IMR-90 (cell line): Measurements from ENCODE around the gene SPNS2. TPM values are rescaled to one million over a fixed set of nuclear protein-coding genes. Genes with fewer than 3 reads are reported as not detected.

Experiments used
- ATAC-seq: fragments of 200-7000 bp; cut with Tn5 transposase; 2 replicates; pipeline ENCODE4 v1.9.1; 2020; ENCODE audit warnings: low read depth, mild to moderate bottlenecking, moderate library complexity
- BruUV-seq: library from RNA; stranded (reverse); fragments of 400-500 nt; replicated peaks from 2 replicates; lab custom pipeline; 2021; lab: Mats Ljungman, UMichigan
- CTCF ChIA-PET: fragments of 300-600 bp; formaldehyde crosslinking; extraction: SDS; loops from one replicate; lab custom pipeline; 2021; ENCODE audit warnings: antibody characterized with exemption; lab: Yijun Ruan, JAX
- POLR2A ChIA-PET: fragments of 300-600 bp; sonication (Branson Sonifier 250); formaldehyde crosslinking; loops from one replicate; lab custom pipeline; 2022; ENCODE audit warnings: antibody characterized with exemption; ENCODE audit not compliant: unreplicated experiment; lab: Charles Lee
- DNase-seq: peaks from one replicate; pipeline ENCODE4 v3.0.0; 2013
- H2AFZ ChIP-seq: replicated peaks from 2 replicates; pipeline ENCODE3; 2013; ENCODE audit warnings: low read length, mild to moderate bottlenecking; ENCODE audit not compliant: poor library complexity
- H2AK5ac ChIP-seq: 2 replicates; pipeline ENCODE4 v1.6.1; 2013; ENCODE audit warnings: low read depth, low read length, inconsistent platforms
- H2AK9ac ChIP-seq: replicated peaks from 2 replicates; pipeline ENCODE3; 2013; ENCODE audit warnings: mild to moderate bottlenecking, low read depth, low read length, moderate library complexity; ENCODE audit not compliant: poor library complexity
- H2BK120ac ChIP-seq: 2 replicates; pipeline ENCODE4 v1.6.1; 2013; ENCODE audit warnings: low read depth, low read length, inconsistent platforms
- H2BK15ac ChIP-seq: 3 replicates; pipeline ENCODE4 v1.6.1; 2013; ENCODE audit warnings: low read depth, low read length, inconsistent platforms
- H2BK20ac ChIP-seq: 2 replicates; pipeline ENCODE4 v1.6.1; 2013; ENCODE audit warnings: low read depth, mild to moderate bottlenecking, inconsistent platforms, low read length, moderate library complexity
- H2BK5ac ChIP-seq: 2 replicates; pipeline ENCODE4 v1.6.1; 2013; ENCODE audit warnings: mild to moderate bottlenecking, low read depth, low read length, inconsistent platforms; ENCODE audit not compliant: poor library complexity, severe bottlenecking
- H3K14ac ChIP-seq: replicated peaks from 2 replicates; pipeline ENCODE4 v1.6.1; 2013; ENCODE audit warnings: low read depth, low read length, inconsistent platforms
- H3K18ac ChIP-seq: 2 replicates; pipeline ENCODE4 v1.6.1; 2013; ENCODE audit warnings: low read depth, low read length, control low read depth
- H3K23ac ChIP-seq: 2 replicates; pipeline ENCODE4 v1.6.1; 2013; ENCODE audit warnings: low read depth, low read length, inconsistent platforms
- H3K27ac ChIP-seq: 2 replicates; pipeline ENCODE4 v1.5.1; 2013; ENCODE audit warnings: mild to moderate bottlenecking, control low read depth, low read length; ENCODE audit not compliant: insufficient read depth
- H3K27me3 ChIP-seq: 2 replicates; pipeline ENCODE4 v1.6.1; 2013; ENCODE audit warnings: low read length; ENCODE audit not compliant: control insufficient read depth, insufficient read depth
- H3K36me3 ChIP-seq: 2 replicates; pipeline ENCODE4 v1.6.1; 2013; ENCODE audit warnings: low read length, mixed read lengths; ENCODE audit not compliant: control insufficient read depth, insufficient read depth
- H3K4ac ChIP-seq: 2 replicates; pipeline ENCODE4 v1.6.1; 2013; ENCODE audit warnings: low read depth, low read length, inconsistent platforms
- H3K4me1 ChIP-seq: 2 replicates; pipeline ENCODE4 v1.6.1; 2013; ENCODE audit warnings: low read length, mixed read lengths; ENCODE audit not compliant: control insufficient read depth, insufficient read depth
- H3K4me2 ChIP-seq: 2 replicates; pipeline ENCODE4 v1.6.1; 2013; ENCODE audit warnings: low read depth, mild to moderate bottlenecking, control low read depth, low read length, moderate library complexity
- H3K4me3 ChIP-seq: 2 replicates; pipeline ENCODE4 v1.5.1; 2013; ENCODE audit warnings: low read depth, mild to moderate bottlenecking, control low read depth, low read length, moderate library complexity; ENCODE audit not compliant: insufficient read depth
- H3K56ac ChIP-seq: 2 replicates; pipeline ENCODE4 v1.6.1; 2013; ENCODE audit warnings: low read length, inconsistent platforms; ENCODE audit not compliant: insufficient read depth; ENCODE audit errors: extremely low read depth
- H3K79me1 ChIP-seq, 2 experiments: 2 replicates each; pipeline ENCODE4 v1.6.1; 2013; ENCODE audit warnings: low read length in 2 of 2, inconsistent platforms in 1 of 2, low read depth in 1 of 2
- H3K9ac ChIP-seq: 2 replicates; pipeline ENCODE4 v1.6.1; 2013; ENCODE audit warnings: low read depth, low read length, control low read depth
- H3K9me1 ChIP-seq: 2 replicates; pipeline ENCODE4 v1.6.1; 2013; ENCODE audit warnings: low read length, inconsistent platforms; ENCODE audit not compliant: insufficient read depth
- H3K9me3 ChIP-seq: 2 replicates; pipeline ENCODE4 v1.6.1; 2013; ENCODE audit warnings: low read length; ENCODE audit not compliant: control insufficient read depth, insufficient read depth
- H4K20me1 ChIP-seq: 2 replicates; pipeline ENCODE4 v1.6.1; 2013; ENCODE audit warnings: low read length, inconsistent platforms; ENCODE audit not compliant: insufficient read depth
- H4K5ac ChIP-seq: 2 replicates; pipeline ENCODE4 v1.6.1; 2013; ENCODE audit warnings: mild to moderate bottlenecking, low read depth, low read length, control low read depth
- H4K8ac ChIP-seq, 2 experiments: 2 replicates each; pipeline ENCODE4 v1.6.1; 2013; ENCODE audit warnings: low read depth in 2 of 2, low read length in 2 of 2, control low read depth in 1 of 2, inconsistent platforms in 1 of 2
- H4K91ac ChIP-seq: 2 replicates; pipeline ENCODE4 v1.6.1; 2013; ENCODE audit warnings: low read depth, low read length, inconsistent platforms; ENCODE audit not compliant: insufficient read depth
- BHLHE40 ChIP-seq: fragments of 150-350 bp; IDR thresholded peaks from 2 replicates; pipeline ENCODE4 v1.6.1; 2016; ENCODE audit warnings: mild to moderate bottlenecking, low read depth, low read length
- CTCF ChIP-seq: conservative IDR thresholded peaks from 2 replicates; pipeline ENCODE4 v1.5.1; 2012; ENCODE audit warnings: mild to moderate bottlenecking, low read depth, low read length, improper control_type of control experiment
- ELK1 ChIP-seq: fragments of 150-350 bp; IDR thresholded peaks from 2 replicates; pipeline ENCODE4 v1.6.1; 2016; ENCODE audit warnings: low read depth, mild to moderate bottlenecking, low read length, moderate library complexity, borderline replicate concordance
- NFE2L2 ChIP-seq: fragments of 150-350 bp; IDR thresholded peaks from 2 replicates; pipeline ENCODE4 v1.6.1; 2016; ENCODE audit warnings: low read depth, mild to moderate bottlenecking, low read length
- RFX5 ChIP-seq: IDR thresholded peaks from 2 replicates; pipeline ENCODE4 v1.8.0; 2012; ENCODE audit warnings: low read depth, mild to moderate bottlenecking, low read length, moderate library complexity
- SMC3 ChIP-seq: fragments of 150-350 bp; IDR thresholded peaks from 2 replicates; pipeline ENCODE4 v1.6.1; 2016; ENCODE audit warnings: low read depth, mild to moderate bottlenecking, antibody characterized with exemption, low read length, moderate library complexity
- WGBS, 2 experiments: methylation state at CpG; one replicate each; pipeline versions ENCODE4 v1.1.5 to v1.1.7; 2013; ENCODE audit warnings: missing lambda C conversion rate in 2 of 2; ENCODE audit not compliant: insufficient read length in 1 of 2; ENCODE audit errors: extremely low coverage in 2 of 2; 5-methylcytosine and 5-hydroxymethylcytosine counted together
- dilution Hi-C: fragments of 300-500 bp; cut with HindIII; formaldehyde crosslinking; loops from one replicate; pipeline ENCODE4 v1.14.3; 2018; ENCODE audit warnings: low sequenced_read_pairs; ENCODE audit not compliant: unreplicated experiment
- in situ Hi-C: fragments of 300-500 bp; cut with MboI; formaldehyde crosslinking; loops from 3 replicates; pipeline ENCODE4 v1.14.3; 2019; ENCODE audit warnings: low sequenced_read_pairs, inconsistent platforms, mixed read lengths
- intact Hi-C: fragments of 100-400 bp; cut with micrococcal nuclease; formaldehyde crosslinking; loops from 2 replicates; pipeline ENCODE4 v1.10.0; 2022
- polyA plus RNA-seq, 3 experiments: library from polyadenylated mRNA; depleted of rRNA; stranded (reverse); fragments of >200 nt; gene quantifications; 2 replicates each; pipeline ENCODE4 v1.2.3, GENCODE V29; 2012; ENCODE audit warnings: low replicate concordance in 1 of 3
- total RNA-seq: library from RNA; depleted of rRNA; stranded (reverse); fragments of >200 nt; gene quantifications from 2 replicates; pipeline ENCODE4 v1.2.3, GENCODE V29; 2012

The SPNS2 gene
- total and polyA plus RNA-seq, 2 of the 4 experiments (the other 2 are of a cell fraction), result under 0.01 TPM; not detected in 1

GRCh38 chr17:4533523-4534504, 35.1 kb downstream of the SPNS2 start:
- ChIA-PET CTCF (no interaction called here), POLR2A (no interaction called here)
- H2BK20ac ChIP-seq, result no peak overlapping the region
- H3K9ac ChIP-seq, result no peak overlapping the region
- intact Hi-C loops (no loop called here), in situ Hi-C loops (no loop called here), dilution Hi-C loops (no loop called here)
- H3K14ac ChIP-seq, result no peak overlapping the region
- H3K4me1 ChIP-seq, result peaks cover 3% of the 10 kb centered on the region; the same call in 1 of the 2 replicates
- H2BK5ac ChIP-seq, result no peak overlapping the region
- H3K23ac ChIP-seq, result no peak overlapping the region
- H3K27ac ChIP-seq, result no peak overlapping the region
- peaks cover 11% of the 10 kb centered on the region; the same call in 1 of the 2 replicates for H3K36me3 ChIP-seq
- no peak overlapping the region for H2BK15ac ChIP-seq
- H4K91ac ChIP-seq, result no peak overlapping the region
- H2AFZ ChIP-seq, result no peak overlapping the region
- 66% methylated on average over 8 of the region's 23 CpGs; no CpG with 5 or more reads in 1 of the 2 experiments for WGBS, 2 experiments
- H3K27me3 ChIP-seq, result peaks cover 8% of the 10 kb centered on the region
- H3K4ac ChIP-seq, result no peak overlapping the region
- no peak overlapping the region for H2AK5ac ChIP-seq
- H2BK120ac ChIP-seq, result no peak overlapping the region
- no peak for TF ChIP-seq RFX5
- TF ChIP-seq ELK1, result no peak
- TF ChIP-seq NFE2L2, result no peak
- no peak for TF ChIP-seq BHLHE40
- TF ChIP-seq CTCF, result no peak
- TF ChIP-seq SMC3, result no peak
- no peaks in the 10 kb centered on the region for H3K9me3 ChIP-seq
- no peaks in the 10 kb centered on the region for H3K79me1 ChIP-seq
- no peak overlapping the region for H3K18ac ChIP-seq
- ATAC-seq (no peak), DNase-seq (no peak)
- H4K20me1 ChIP-seq, result peaks cover 9% of the 10 kb centered on the region
- no peak overlapping the region for H3K56ac ChIP-seq
- H4K5ac ChIP-seq, result no peak overlapping the region
- H3K4me2 ChIP-seq, result no peak overlapping the region
- no peak overlapping the region for H3K4me3 ChIP-seq
- no TSS peak for BruUV-seq
- no peak overlapping the region for H2AK9ac ChIP-seq
- no peak overlapping the region for H4K8ac ChIP-seq
- no peaks in the 10 kb centered on the region for H3K9me1 ChIP-seq
